GM12878 (cell line): ENCODE measurements around the gene B3GNT4. TPM values are rescaled to one million over a fixed set of nuclear protein-coding genes. Genes with fewer than 3 reads are reported as not detected.

Source experiments
- ASH2L ChIP-seq: fragments of 300-600, 200-600 bp; sonication (generic); IDR thresholded peaks from 2 replicates; pipeline ENCODE4 v1.6.1; 2017; ENCODE audit warnings: low read depth, mild to moderate bottlenecking, borderline replicate concordance
- BCL11A ChIP-seq: IDR thresholded peaks from 2 replicates; pipeline ENCODE4 v1.6.1; 2011; ENCODE audit warnings: low read depth, low read length
- CHD4 ChIP-seq: fragments of 200-600 bp; sonication (generic); IDR thresholded peaks from 2 replicates; pipeline ENCODE4 v1.6.1; 2016; ENCODE audit warnings: mild to moderate bottlenecking
- ELK1 ChIP-seq: IDR thresholded peaks from 2 replicates; pipeline ENCODE4 v1.6.1; 2012; ENCODE audit warnings: low read depth, low read length, improper control_type of control experiment
- FOS ChIP-seq: IDR thresholded peaks from 3 replicates; pipeline ENCODE4 v1.6.1; 2011; ENCODE audit warnings: borderline replicate concordance; ENCODE audit not compliant: insufficient read length; ENCODE audit errors: extremely low read depth
- IKZF1 ChIP-seq: fragments of 450-650 bp; conservative IDR thresholded peaks from 2 replicates; pipeline ENCODE4 v1.6.1; 2017; ENCODE audit warnings: antibody characterized with exemption, mild to moderate bottlenecking
- IRF4 ChIP-seq: IDR thresholded peaks from 2 replicates; pipeline ENCODE4 v1.6.1; 2011; ENCODE audit warnings: low read depth, low read length
- IRF5 ChIP-seq: fragments of 450-650 bp; IDR thresholded peaks from 2 replicates; pipeline ENCODE4 v1.6.1; 2017; ENCODE audit warnings: borderline replicate concordance
- KLF5 ChIP-seq: fragments of 450-650 bp; IDR thresholded peaks from 2 replicates; pipeline ENCODE4 v1.6.1; 2014; ENCODE audit warnings: mild to moderate bottlenecking; ENCODE audit not compliant: partially characterized antibody
- NKRF ChIP-seq: fragments of 450-650 bp; conservative IDR thresholded peaks from 2 replicates; pipeline ENCODE4 v1.6.1; 2017; ENCODE audit warnings: mild to moderate bottlenecking, moderate library complexity
- PAX8 ChIP-seq: fragments of 450-650 bp; IDR thresholded peaks from 2 replicates; pipeline ENCODE4 v1.6.1; 2017; ENCODE audit warnings: mild to moderate bottlenecking, moderate library complexity
- PKNOX1 ChIP-seq: fragments of 450-650 bp; IDR thresholded peaks from 2 replicates; pipeline ENCODE4 v1.6.1; 2016; ENCODE audit warnings: mild to moderate bottlenecking
- RELB ChIP-seq: fragments of 450-650 bp; IDR thresholded peaks from 2 replicates; pipeline ENCODE4 v1.6.1; 2017; ENCODE audit warnings: low read depth, mild to moderate bottlenecking, moderate library complexity
- SKIL ChIP-seq: fragments of 450-650 bp; IDR thresholded peaks from 2 replicates; pipeline ENCODE4 v1.6.1; 2017; ENCODE audit warnings: mild to moderate bottlenecking, low read depth, inconsistent platforms; ENCODE audit not compliant: poor library complexity, severe bottlenecking
- SMARCA5 ChIP-seq: fragments of 450-650 bp; IDR thresholded peaks from 2 replicates; pipeline ENCODE4 v1.6.1; 2017; ENCODE audit warnings: mild to moderate bottlenecking
- USF1 ChIP-seq: IDR thresholded peaks from 2 replicates; pipeline ENCODE4 v1.6.1; 2011; ENCODE audit warnings: borderline replicate concordance, low read depth, mild to moderate bottlenecking, moderate library complexity, mixed read lengths, low read length; ENCODE audit not compliant: insufficient read depth; ENCODE audit errors: extremely low read length
- YBX1 ChIP-seq: fragments of 450-650 bp; IDR thresholded peaks from 2 replicates; pipeline ENCODE4 v1.6.1; 2016; ENCODE audit warnings: antibody characterized with exemption
- ZNF622 ChIP-seq: fragments of 450-650 bp; IDR thresholded peaks from 2 replicates; pipeline ENCODE4 v1.6.1; 2017; ENCODE audit warnings: mild to moderate bottlenecking, inconsistent platforms
- polyA plus RNA-seq, 11 experiments: library from polyadenylated mRNA; depleted of rRNA in 4 of 11; unstranded in 6 of 11; stranded (reverse) in 5 of 11; fragments of >200 nt; fragmentation: Nextera tagmentation in 4 of 11; fragmentation: Illumina TruSeq in 1 of 11; extraction: Ambion mirVana in 4 of 11; extraction: Trizol in 1 of 11; gene quantifications; 1 replicate in 1 of 11; 2 replicates in 10 of 11; pipeline versions ENCODE4 v1.2.1 to v1.2.3, GENCODE V29; 2011 to 2016; ENCODE audit warnings: inconsistent platforms in 2 of 11, missing spikeins in 2 of 11, low read depth in 1 of 11
- total RNA-seq, 4 experiments: library from RNA; depleted of rRNA in 3 of 4; stranded (reverse); fragments of >200 nt in 3 of 4; fragmentation: Illumina TruSeq in 1 of 4; extraction: Trizol in 1 of 4; gene quantifications; 2 replicates each; pipeline versions ENCODE4 v1.2.1 to v1.2.3, GENCODE V29; 2013 to 2021

B3GNT4 gene
- total and polyA plus RNA-seq, 10 of the 15 experiments (the other 5 are each of a cell fraction or from before 2014, with no cell fraction given) = 0.04 to 0.95 (median 0.88) TPM; not detected in 7

- peak; percentile 83 for TF ChIP-seq IKZF1
- no peak for TF ChIP-seq KLF5
- TF ChIP-seq NKRF = no peak
- TF ChIP-seq FOS = peak; percentile 6
- TF ChIP-seq IRF5 = no peak
- no peak for TF ChIP-seq ELK1
- TF ChIP-seq ZNF622 = no peak
- no peak for TF ChIP-seq PKNOX1
- TF ChIP-seq YBX1 = no peak
- TF ChIP-seq SMARCA5 = no peak
- 0 out of 2 replicates have a peak, but pooled peaks have one; percentile 43 for TF ChIP-seq BCL11A
- peak; percentile 85 for TF ChIP-seq RELB
- no peak for TF ChIP-seq CHD4
- TF ChIP-seq IRF4 = peak; percentile 59; the same call in 1 of the 2 replicates
- peak; percentile 57; the same call in 1 of the 2 replicates for TF ChIP-seq ASH2L
- no peak for TF ChIP-seq USF1
- TF ChIP-seq SKIL = peak; percentile 76
- no peak for TF ChIP-seq PAX8
Observed at GRCh38 chr12:122166422-122167349, 36.8 kb upstream of the B3GNT4 start (continued).
